Activated CD4-positive, CD25-positive, alpha-beta regulatory T cell treated with anti-CD3 and anti-CD28 coated beads, Interleukin-2, amount 50 U/mL, for 16 hours (primary cell): Measurements from ENCODE around the gene GSN.

Source experiments
- DNase-seq: peaks from one replicate; pipeline ENCODE4 v3.0.0-alpha.2; 2020; ENCODE audit warnings: low read depth, low spot score

Gene GSN

DNA sequence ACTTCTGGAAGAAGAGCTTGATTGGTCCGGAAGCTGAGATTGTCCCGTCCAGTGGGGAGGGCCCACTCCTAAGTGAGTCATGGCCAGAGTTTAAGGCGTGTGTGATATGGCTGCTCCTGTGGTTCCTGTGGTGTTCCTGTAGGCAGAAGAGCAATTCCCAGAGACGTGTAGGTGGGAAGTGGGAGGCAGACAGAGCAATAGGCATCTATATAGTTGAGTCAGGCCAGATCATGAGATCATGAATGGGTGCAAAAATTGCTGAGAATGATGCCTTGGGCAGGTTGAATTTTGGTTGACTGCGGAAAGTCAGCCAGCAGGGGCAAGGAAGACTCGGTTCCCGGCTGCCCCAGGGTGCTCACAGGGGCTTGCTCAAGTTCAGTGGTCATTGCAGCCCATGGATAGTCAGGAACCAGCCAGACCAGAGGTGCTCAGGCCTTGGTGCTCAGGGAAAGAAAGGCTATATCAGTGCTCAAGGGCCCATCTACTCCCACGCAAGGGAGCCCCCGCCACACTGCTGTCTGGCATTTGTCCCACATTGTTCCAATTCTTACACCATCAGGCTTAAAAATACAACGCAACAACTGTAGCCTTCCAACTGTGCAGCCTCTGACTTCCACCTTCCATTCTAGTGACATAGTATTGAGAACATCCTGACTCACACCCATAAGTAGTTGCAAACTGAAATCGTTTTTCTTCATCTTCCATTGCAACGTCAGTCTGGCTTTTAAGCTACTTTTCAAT, 21.0 kb upstream of the GSN start:
- DNase-seq = no peak

DNA sequence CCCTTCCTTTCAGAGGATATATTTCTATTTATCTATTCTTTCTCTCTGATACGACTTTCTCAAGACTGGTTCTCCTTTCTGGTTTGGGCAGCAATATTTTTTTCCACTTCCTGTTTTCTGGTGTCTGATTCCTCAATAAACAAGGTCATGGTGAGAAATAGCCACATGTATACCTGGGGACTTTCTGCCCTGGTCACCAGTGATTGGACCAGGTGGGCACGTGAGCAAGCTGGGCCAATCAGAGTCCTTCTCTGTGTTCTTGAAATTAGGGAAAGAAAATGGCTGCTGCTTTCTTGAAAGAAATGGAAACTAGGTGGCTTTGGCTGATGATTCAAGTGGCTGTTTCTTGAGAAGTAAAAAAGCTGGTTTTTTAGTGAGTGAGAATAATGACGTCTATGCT, 18.4 kb upstream of the GSN start:
- no peak for DNase-seq

DNA sequence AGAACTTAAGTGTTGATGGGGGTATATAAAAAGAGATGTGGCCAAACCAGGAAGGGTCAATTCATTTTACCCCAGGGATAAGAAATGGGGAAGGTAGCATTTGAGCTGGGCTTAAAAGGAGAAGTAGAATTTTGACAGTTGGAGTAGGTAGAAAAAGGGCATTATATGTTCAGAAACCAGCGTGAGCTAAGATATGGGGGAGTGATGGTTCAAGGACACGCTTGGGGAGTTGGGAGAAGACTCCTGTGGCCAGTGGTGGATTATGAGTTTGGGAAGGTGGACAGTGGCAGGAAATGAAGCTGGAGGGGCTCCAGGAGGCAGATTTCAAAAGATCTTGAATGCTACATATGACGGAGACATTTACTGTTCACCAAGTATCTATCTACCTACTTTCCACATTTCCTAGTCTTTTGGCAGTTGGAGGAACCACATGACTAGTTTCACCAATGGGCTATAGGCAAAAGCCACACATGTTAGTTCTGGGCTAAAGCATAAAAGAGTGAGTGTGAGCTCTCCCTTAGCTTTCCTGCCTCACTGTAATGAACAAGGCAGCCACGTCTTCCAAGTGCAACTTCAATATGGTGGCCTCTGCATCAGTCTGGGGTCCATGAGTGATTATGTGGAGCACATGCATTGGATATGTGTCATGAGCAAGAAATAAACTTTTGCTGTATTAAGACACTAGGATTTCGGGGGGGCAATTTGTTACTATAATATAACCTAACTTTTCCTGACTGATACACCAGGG, 15.7 kb upstream of the GSN start:
- no peak for DNase-seq

DNA sequence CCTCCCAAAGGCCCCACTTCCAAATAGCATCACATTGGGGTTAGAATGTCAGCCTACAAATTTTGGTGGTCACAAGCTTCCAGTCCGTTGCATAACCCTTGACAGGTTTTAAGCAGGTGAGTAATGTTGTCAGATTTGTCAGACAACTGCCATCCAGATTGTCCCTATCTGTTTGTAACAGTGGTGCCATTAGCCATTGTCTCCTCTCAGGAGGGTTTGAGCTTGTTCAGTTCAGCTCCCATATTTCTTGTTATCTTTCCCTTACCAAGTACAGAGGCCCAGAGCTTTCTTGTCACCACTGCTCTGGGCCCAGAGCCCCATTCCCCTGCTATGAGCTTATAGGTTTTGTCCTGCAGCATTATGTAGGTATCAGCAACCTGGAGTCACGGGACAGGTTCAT, 14.8 kb upstream of the GSN start:
- DNase-seq = no peak

DNA sequence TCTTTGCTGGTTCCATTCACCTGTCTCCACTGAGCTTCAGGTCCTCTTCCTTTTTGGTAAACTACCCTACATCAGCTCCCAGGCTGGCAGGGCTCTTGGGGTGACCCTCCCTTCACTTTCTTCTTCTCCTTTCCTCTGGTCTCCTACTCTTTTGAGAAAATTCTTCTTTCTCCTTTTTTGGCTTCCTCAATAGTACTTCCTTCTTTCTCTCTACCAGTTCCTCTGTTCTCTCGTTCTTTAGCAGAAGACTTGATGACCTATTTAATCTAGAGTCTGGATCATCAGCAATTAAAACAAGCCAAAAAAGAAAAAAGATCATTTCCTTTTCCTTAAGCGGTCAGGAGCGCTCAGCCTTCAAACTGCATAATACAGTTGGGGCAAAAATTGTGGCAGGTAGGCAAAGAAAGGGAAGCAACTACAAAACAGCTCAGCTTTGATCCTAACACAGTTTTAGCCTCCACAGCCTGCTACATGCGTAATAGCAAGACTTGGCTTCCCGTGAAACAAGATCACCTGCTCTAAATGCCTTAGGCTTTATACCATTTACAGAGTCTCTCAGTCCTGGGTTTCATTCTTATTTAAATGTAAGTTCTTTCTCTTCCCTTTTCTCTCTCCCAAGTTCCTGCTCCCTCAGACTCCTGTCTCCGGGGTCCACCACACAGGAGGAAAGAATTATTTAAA, 14.0 kb upstream of the GSN start:
- no peak for DNase-seq

DNA sequence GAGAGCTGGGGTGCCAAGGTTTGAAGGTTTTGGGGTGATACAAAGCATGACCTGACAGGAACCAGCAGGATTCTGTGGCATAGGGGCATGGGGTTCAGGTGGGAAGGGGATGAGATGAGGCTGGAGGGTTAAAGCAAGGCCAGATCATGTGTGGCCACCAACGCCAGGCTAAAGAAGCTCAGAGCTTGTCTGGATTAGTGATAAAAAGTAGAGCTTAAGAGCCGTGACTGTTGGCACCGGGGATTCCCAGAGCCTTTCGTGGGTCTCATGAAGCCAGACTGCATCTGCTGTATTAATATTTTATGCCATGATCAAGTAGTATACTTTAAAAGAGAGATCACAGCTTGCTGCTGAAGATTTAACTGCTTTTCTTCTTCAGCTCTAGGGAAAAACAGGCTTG, 8.5 kb upstream of the GSN start:
- no peak for DNase-seq

DNA sequence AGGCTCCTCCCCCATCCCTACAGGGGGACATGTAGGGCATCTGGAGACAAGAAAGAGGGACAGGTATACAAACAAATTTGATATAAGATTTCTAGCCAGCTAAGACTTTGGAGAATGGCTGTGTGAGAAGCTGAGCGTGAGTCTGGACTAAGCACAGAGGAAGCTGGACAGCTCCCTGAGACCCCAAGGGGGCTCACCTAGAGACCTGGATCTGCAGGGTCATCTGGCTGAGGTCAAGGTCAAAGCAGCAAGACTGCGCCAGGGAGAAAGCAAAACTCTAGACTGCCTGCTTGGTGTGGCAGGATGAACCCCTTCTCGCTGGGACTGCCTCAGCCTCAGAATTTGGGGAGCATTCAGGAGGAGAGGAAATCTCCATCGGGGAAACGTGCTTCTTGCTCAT, 8.0 kb upstream of the GSN start:
- DNase-seq = no peak

DNA sequence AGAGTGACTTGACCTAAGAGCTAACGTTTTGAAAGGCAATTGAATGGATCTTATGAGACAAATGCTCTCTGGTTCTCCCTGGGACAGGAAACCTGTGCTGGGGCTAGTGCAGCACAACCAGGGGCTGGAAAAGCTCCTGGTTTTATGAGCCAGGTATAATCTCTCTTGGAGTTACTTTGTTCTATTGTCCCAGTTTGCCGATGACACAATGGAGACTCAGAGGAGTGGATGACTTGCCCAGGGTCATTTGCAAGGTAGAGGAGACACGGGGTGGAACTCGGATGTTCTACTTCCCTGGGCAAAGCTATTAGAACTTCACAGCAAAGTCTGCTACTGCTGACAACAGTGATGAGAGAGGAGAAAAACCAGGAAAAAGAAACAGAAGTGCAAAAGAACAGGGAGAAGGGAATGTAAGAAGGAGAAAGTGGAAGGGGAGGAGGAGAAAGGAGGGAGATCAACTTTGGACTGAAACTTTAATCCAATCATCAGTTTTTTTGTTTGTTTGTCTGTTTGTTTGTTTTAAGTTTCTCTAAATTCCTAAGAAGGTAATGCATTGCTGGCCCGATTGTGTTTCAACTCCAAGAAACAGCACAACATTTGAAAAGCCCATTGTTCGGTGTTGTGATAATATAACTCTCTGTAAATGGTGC, 7.4 kb upstream of the GSN start:
- DNase-seq = no peak

DNA sequence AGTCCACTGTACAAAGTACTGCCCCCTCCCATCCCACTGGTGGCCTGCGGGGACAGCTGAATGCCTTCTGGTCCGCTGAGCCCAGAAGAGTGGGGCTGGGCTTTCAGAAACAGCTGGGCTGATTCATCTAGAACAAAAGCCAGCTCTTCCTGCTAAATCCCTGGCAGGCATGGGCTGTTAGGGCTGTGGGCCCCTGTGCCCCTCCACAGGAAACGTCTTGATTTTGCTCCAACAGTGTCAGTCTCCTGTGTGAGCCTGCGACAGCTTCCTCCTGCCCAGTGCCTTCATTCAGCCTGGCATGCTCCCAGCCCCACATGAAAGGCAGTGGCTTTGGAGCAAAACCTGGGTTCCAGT, 6.9 kb upstream of the GSN start:
- no peak for DNase-seq

DNA sequence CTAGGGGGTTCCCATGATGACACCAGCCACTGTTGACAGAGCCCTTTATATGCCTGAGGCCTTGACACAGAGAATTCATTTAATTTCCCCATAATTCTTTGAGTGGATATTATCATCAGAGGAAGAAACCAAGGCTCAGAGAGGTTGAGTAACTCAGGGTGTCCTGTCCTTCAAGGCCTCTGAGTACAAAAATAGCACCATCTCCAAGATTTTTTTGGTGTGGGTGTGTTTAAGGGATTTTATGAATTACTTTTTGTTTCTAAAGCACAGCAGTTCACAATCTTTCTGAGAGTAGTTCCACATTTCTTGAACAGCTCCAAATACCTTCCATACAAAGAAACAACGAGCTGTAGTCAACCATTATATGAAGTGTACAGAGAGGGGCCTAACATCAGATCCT, 6.2 kb upstream of the GSN start:
- no peak for DNase-seq

DNA sequence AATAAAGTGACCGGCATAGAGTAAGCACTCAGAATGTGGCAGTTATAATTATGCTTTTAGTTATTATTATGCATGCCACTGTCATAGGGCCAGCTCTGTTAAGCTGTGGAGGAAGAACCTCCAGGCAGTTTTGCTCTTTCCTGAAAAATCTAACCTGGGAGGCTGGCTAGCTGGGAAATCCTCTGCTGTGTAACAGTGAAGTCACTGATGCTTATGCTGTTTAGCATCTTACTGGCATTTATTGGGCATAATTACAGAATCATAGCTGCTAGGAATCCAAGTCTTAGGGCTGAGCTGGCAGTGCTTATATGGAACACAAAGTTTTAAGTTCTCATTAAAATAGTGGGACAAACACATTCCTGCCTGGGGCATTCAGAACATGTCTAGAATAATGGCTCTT, 5.5 kb upstream of the GSN start:
- DNase-seq = no peak

DNA sequence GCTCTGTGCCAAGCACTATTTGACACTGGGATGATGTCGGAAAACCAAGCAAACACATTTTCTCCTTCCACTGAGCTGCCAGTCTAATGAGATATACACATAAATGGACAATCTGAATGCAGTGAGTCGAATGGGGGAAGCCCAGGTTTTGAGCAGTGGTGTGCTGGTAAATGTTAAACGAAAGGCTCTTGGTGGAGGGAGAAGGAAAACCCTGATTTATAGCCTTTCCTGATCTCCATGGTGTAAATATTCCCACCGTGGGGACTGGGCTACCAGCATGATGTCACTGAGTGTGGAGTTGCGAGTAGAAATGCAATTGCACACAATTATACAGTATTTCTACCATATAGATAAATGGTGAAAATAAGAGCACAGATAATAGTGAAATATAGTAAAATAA, 5.0 kb upstream of the GSN start:
- no peak for DNase-seq

DNA sequence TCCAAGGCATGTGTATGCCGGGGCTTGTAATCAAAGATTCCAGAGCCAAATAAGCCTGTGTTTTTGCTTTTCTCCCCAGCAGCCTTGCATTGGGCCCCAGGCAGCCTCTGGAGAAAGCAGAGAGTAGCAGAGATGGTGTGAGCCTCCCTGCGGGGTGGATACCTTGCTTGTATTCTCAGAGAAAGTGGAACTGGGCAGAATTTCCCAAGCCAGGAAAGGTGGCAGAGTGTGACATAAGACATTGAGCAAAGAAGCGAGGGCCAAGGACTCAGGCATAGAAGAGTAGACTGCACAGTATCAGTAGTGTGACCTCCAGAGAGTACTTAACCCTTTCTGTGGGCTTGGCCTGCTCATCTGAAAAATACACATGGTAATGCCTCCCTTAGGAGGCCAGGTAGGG, 1.6 kb upstream of the GSN start:
- no peak for DNase-seq

DNA sequence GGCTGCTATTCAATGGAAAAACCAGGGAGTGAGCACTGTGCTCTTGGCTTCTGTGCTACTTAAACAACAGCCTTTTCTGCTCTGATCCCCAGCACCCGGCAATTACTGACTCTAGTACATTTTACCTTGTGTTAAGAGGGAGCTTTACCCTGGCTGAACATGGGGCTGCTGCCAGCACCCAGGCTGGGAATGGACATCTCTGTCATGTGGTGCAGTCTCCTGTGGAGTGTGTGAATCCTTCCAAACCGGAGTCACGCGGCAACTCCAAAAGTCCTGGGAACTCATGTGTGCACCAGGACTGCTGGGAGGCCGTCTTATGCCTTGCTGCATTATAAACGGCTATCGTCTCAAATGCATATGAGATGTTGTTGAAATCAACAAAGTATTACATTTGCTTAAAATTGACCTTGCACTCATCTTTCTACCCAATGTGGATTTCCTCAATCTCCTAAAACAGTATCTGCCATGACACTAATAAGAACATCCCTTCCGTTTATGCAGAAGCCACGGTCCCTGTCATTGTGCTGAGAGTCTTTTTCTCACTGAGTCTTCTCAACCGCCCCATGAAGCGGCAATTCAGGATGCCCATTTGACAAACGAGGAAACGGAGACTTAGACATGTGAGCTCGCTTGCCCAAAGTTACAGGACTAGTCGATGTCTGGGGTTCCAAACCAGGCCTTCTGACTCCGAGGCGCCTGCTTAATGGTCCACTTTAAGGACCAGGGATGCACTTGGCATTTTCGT, 884 bp upstream of the GSN start:
- no peak for DNase-seq

DNA sequence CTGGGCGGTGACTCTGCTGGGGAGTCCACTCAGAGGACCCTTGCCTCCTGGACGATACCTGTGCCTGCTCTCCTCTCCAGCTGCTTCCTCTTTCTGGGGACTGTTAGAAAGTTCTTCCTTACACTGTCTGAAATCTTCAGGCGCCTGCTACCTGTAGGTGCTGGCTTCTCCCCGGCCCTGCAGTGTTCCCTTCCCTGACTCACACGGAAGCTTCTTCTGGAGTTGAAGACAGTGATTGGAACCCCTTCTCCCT, 562 bp downstream of the GSN start:
- no peak for DNase-seq

DNA sequence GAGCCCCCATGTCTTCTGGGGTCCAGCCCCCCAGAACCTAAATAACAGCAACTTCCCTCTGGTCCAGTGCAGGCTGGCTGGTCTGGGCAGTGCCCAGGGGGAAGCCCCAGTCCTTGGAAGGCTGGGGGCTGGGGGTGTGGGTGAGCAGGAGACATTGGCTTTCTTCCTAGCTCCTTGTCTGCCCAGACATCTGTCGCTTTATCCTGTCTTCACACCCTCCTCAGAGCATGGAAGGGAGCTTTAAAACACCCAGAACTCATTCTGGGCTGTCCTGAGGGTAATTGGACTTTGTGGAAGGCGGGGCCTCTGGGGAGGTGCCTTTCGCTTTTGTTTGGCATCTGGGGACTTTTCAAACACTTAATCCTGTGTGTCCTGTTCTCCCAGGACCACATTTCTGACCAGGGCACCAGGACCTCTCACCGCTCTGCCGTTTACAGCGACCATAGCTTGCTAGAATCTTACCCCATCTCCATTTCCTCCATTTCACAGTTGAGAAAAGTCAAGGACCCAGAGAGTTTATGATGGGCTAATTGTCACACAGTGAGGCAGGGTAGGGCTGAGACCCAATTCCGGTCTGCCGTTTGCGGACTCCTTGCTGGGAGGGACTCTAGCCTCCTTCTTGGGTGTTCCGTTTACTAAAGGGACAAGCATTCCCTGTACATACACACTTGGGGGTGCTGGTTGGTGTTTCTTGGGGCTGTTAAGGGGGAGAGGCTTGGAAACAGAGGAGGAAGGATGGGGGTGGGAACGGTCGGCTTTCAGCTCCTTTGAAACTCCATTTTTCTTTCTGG, 1.1 kb downstream of the GSN start:
- no peak for DNase-seq

DNA sequence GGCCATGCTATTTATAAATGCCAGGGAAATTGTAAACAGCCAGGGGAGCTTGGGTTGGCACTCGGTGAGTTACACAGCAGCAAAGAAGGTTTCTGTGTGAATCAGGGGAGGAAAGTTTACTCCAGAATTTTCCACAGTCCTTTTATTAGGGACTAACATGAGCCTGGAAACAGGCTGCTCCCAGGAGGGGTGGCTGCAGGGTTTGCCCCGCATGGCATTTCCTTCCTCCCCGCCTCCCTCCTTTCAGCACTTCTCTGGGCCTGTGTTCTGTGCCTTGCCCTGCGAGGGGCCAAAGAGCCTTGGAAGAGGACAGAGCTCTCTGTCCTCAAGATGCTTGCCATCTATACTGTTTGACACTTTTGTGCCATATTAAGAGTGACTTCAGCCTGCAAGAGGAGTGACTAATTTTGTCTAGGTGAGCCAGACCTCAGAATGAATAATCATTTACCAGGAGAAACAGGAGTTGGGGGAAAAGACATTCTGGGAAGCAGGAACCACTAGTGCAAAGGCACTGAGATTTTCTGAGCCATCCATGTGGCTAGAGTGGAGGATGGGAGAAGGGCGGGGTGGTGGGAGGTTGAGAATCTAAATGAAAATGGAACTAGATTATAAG, 1.8 kb downstream of the GSN start:
- DNase-seq = no peak

DNA sequence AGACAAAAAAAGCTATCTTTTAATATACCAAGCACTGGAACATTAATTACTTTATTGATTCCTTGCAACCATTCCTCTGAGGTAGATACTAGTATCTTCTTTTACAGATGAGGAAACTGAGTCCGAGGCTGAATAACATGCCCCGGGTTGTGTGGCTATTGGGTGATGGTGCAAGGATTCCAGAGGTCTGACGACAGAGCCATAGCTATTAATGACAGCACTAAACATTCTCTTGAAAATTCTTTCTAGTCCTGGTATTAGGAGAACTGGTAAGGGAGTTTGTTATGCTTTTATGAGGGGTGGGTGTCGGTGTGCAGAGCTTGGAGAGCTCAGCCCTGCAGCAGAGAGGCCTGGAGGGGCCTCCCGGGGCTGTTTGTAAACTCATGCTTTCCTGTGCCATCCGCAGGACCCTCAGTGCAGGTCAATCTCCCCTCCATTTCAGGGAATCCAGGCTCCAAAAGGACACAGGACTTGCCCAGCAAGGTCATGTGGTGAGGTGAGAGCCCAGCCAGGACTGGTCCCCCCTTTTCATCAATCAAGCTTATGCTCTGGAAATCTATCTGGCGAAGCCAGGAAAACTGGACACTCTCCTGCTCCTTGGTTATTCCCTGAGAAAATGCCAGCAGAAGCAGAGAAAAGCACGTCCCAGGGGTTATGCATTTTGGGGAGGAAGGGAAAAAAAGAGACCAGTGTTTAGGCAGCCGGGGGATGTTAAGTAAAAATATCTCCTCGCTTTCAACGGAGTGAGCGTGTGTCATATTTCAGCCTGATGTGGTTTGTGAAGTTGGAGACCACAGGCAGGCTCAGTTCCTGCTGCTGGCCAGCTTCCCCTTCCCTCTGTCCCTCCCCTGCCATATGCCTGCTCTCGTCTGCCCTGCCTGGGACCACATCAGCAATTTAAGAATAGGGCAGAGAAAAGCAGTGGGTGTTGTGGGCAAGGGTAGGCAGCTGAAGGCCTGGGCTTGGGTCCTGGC, 3.7 kb downstream of the GSN start:
- DNase-seq = no peak

DNA sequence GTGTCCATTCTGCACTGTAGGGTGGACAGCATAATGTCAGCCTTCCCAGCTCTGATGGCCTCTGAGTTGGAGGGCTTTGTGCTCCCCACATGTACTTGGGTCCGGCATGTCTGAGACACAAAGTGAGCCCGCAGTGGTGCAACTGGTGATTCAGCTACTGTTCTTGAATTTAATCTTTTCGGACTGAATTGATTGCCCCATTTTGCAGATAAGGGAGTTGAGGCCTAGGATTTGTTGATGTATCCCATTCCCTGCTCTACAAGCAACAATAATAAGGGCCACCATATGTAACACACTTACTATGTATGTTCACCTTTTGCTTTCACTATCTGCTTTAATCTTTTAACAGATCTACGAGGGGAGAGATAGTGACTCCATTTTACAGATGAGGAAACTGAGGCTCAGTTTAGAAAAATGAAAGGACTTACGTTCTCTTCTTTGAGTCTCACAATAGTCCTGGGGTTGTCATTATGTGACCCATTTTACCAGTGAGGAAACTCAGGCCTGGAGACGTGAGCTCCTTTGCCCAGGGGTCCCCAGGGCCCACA, 4.5 kb downstream of the GSN start:
- no peak for DNase-seq
